ENCODE results near the gene PCDH1. TPM values are rescaled to one million over a fixed set of nuclear protein-coding genes. Genes with fewer than 3 reads are reported as not detected.

Gene PCDH1
- total and polyA plus RNA-seq, 11 donors = 10.2 to 106 (median 19.2) TPM

GRCh38 chr5:141834331-141834730 is 43.9 kb downstream of the PCDH1 start:
- DNase-seq = no peak
- Histone ChIP-seq H3K27me3 (peaks cover 0 to 10% (median 0%) of the 10 kb centered on the region in 9 donors), H3K9me3 (no peaks in the 10 kb centered on the region), H3K36me3 (no peaks in the 10 kb centered on the region), H3K27ac (peak overlapping the region in 9 of 12 donors; percentile 61 to 91 (median 81)), H3K4me3 (no peak overlapping the region), H3K4me1 (peaks cover 8 to 54% (median 49%) of the 10 kb centered on the region in 12 donors)
- no peak for ATAC-seq
- 0 to 77% (median 47%) methylated on average over 2 of the region's 2 CpGs for WGBS, 4 donors
- intact Hi-C loops (cut with DNase I) = no loop called here
- no peak for TF ChIP-seq CTCF (IDR thresholded peaks at IDR 0.05)
- no peak for TF ChIP-seq POLR2A (IDR thresholded peaks at IDR 0.05)

GRCh38 chr5:141832131-141832530 is 46.1 kb downstream of the PCDH1 start:
- Histone ChIP-seq H3K27ac (no peak overlapping the region), H3K9me3 (no peaks in the 10 kb centered on the region), H3K4me1 (peaks cover 12 to 44% (median 33%) of the 10 kb centered on the region in 12 donors), H3K4me3 (no peak overlapping the region), H3K27me3 (peaks cover 0 to 10% (median 0%) of the 10 kb centered on the region in 9 donors), H3K36me3 (no peaks in the 10 kb centered on the region)
- 82 to 88% (median 86%) methylated on average over 4 of the region's 4 CpGs for WGBS, 4 donors
- TF ChIP-seq POLR2A (IDR thresholded peaks at IDR 0.05) (no peak), CTCF (IDR thresholded peaks at IDR 0.05) (no peak)
- intact Hi-C loops (cut with DNase I) = no loop called here
- no peak for ATAC-seq
- DNase-seq = no peak

GRCh38 chr5:141828162-141828561 is 50.0 kb downstream of the PCDH1 start:
- H3K9me3 ChIP-seq = no peaks in the 10 kb centered on the region
- peak overlapping the region in 5 of 12 donors; percentile 12 to 71 (median 55) for H3K27ac ChIP-seq
- H3K4me1 ChIP-seq = peaks cover 0 to 29% (median 12%) of the 10 kb centered on the region in 12 donors
- 70 to 86% (median 74%) methylated on average over 4 of the region's 4 CpGs for WGBS, 4 donors
- H3K4me3 ChIP-seq = no peak overlapping the region
- intact Hi-C loops (cut with DNase I) = no loop called here
- H3K36me3 ChIP-seq = no peaks in the 10 kb centered on the region
- TF ChIP-seq CTCF (IDR thresholded peaks at IDR 0.05) (no peak), POLR2A (IDR thresholded peaks at IDR 0.05) (no peak)
- no peaks in the 10 kb centered on the region for H3K27me3 ChIP-seq
- ATAC-seq (no peak), DNase-seq (no peak)

GRCh38 chr5:141826674-141827073 is 51.5 kb downstream of the PCDH1 start:
- intact Hi-C loops (cut with DNase I) = no loop called here
- ATAC-seq (peak; percentile 34 to 67 (median 44)), DNase-seq (peak in 4 of 5 donors; percentile 63 to 74 (median 69))
- Histone ChIP-seq H3K36me3 (no peaks in the 10 kb centered on the region), H3K9me3 (no peaks in the 10 kb centered on the region), H3K4me3 (no peak overlapping the region), H3K4me1 (peaks cover 0 to 38% (median 15%) of the 10 kb centered on the region in 12 donors), H3K27ac (peak overlapping the region in 10 of 12 donors; percentile 12 to 71 (median 46)), H3K27me3 (no peaks in the 10 kb centered on the region)
- 42 to 59% (median 47%) methylated on average over 2 to 4 of the region's 4 CpGs for WGBS, 4 donors
- TF ChIP-seq CTCF (IDR thresholded peaks at IDR 0.05) (no peak), POLR2A (IDR thresholded peaks at IDR 0.05) (no peak)

Measured in heart left ventricle (tissue), 16 donors.